Psoas muscle (tissue), 8 donors: ENCODE results near the gene FHDC1. TPM values are rescaled to one million over a fixed set of nuclear protein-coding genes. Genes with fewer than 3 reads are reported as not detected.

Experiments
- ATAC-seq, 4 donors: fragments of 200-7000 bp; cut with Tn5 transposase; one replicate each; pipeline ENCODE4 v1.9.1; 2020; ENCODE audit warnings: moderate library complexity in 3 of 4, mild to moderate bottlenecking in 2 of 4
- DNase-seq, 2 donors: peaks; one replicate each; pipeline ENCODE4 v3.0.0-alpha.2; 2020
- H3K27ac ChIP-seq: fragments of 200-600 bp; one replicate; pipeline ENCODE4 v1.8.0; 2022
- H3K27me3 ChIP-seq, 3 donors: fragments of 200-600 bp in 1 of 3; one replicate each; pipeline versions ENCODE4 v1.6.1 to v1.8.0; 2013 to 2022; ENCODE audit warnings: low read length in 2 of 3, mild to moderate bottlenecking in 2 of 3, moderate library complexity in 1 of 3; ENCODE audit not compliant: insufficient read depth in 3 of 3
- H3K36me3 ChIP-seq, 2 donors: fragments of 200-600 bp in 1 of 2; one replicate each; pipeline versions ENCODE4 v1.6.1 to v1.8.0; 2013 to 2022; ENCODE audit warnings: low read depth in 1 of 2, mild to moderate bottlenecking in 1 of 2, moderate library complexity in 1 of 2; ENCODE audit not compliant: insufficient read depth in 1 of 2
- H3K4me1 ChIP-seq: fragments of 200-600 bp; one replicate; pipeline ENCODE4 v1.8.0; 2022
- H3K4me3 ChIP-seq: fragments of 200-600 bp; one replicate; pipeline ENCODE4 v1.8.0; 2022; ENCODE audit warnings: mild to moderate bottlenecking
- H3K9me3 ChIP-seq: fragments of 200-600 bp; one replicate; pipeline ENCODE4 v1.8.0; 2022
- WGBS, 3 donors: extraction: QIAGEN DNeasy Blood & Tissue Kit; methylation state at CpG; one replicate each; pipeline versions ENCODE4 v1.1.6 to v1.1.7; 2013; 5-methylcytosine and 5-hydroxymethylcytosine counted together
- intact Hi-C, 2 donors: fragments of 100-400 bp; cut with DNase I; formaldehyde crosslinking; loops; one replicate each; pipeline versions ENCODE4 v1.11.0 to v1.14.2; 2022
- polyA plus RNA-seq, 3 donors: library from polyadenylated mRNA; stranded (reverse); fragments of 200-250 nt; gene quantifications; one replicate each; pipeline ENCODE4 v1.2.3, GENCODE V29; 2013
- total RNA-seq, 4 donors: library from RNA; stranded (reverse); fragmentation: NEBNext Ultra II Directional in 2 of 4; extraction: Animal tissue kit (Norgen Biotek cat#: 25700) in 2 of 4; gene quantifications; one replicate each; pipeline versions ENCODE4 v1.2.1 to v1.2.4, GENCODE V29; 2021 to 2023
- TF ChIP-seq, protein P1 (sequence below): fragments of 200-600 bp; IDR thresholded peaks from one replicate; pipeline ENCODE4 v1.8.0; 2022; ENCODE audit warnings: antibody characterized with exemption
- donor health status: healthy with polysubstance abuse.
- donor health status: DM: no; HTN: no; CAD: no; lungs with moderate emphysema.
- donor health status: Bipolar disorder and iron deficiency.
- donor health status: healthy.
- donor health status: DM: yes; HTN: yes; CAD: no.
- donor health status: DM: no; HTN: no; CAD: no.
- donor health status: DM: no; HTN: no; CAD: no.
- donor health status: DM: yes; HTN: yes; CAD: no.

Gene FHDC1
- total and polyA plus RNA-seq, 7 donors = 0.27 to 2.8 (median 0.38) TPM

DNA sequence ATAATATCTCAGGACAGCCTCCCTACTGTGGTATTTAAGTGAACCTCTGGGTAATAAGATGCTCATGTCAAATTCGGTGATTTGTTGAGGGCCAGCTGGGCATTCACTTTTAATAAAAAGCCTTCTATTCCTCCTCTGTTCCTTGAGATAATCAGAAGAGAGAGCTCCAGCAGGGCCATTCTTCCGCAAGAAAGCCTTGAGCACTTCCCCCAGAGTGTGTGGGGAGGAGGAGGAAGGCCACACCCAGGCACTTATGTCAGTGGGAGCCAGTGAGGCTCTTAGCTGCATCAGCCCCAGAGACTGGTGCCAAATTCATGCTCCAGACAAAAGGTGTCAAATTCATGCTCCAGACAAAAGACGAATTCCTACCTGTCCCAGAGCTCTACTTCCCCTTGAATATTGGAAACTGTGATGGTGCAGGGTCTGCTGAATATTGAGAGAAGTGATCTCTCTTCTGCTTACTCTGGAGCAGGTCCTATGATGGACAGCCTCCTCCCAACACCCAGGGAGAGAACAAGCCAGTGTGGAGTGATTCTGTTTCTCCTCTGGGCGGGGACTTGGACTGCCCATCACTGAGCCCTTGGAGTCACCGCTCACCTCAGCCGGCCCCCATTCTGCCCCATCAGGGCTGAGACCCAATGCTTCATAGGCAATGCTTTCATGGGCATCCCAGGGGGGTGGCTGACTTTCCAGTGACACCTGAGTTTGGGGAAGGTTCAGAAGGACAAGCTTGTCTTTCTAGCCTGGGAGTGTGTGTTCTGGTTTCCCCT lies 68.1 kb downstream of the FHDC1 start:
- H3K27ac ChIP-seq = no peak overlapping the region
- H3K4me3 ChIP-seq = no peak overlapping the region
- no peak for ATAC-seq
- intact Hi-C loops = no loop called here
- H3K36me3 ChIP-seq = no peaks in the 10 kb centered on the region
- 61 to 71% (median 66%) methylated on average over 6 of the region's 6 CpGs for WGBS, 3 donors
- H3K9me3 ChIP-seq = no peaks in the 10 kb centered on the region
- DNase-seq = no peak
- no peaks in the 10 kb centered on the region for H3K4me1 ChIP-seq
- no peaks in the 10 kb centered on the region for H3K27me3 ChIP-seq
- TF ChIP-seq, protein P1, sequence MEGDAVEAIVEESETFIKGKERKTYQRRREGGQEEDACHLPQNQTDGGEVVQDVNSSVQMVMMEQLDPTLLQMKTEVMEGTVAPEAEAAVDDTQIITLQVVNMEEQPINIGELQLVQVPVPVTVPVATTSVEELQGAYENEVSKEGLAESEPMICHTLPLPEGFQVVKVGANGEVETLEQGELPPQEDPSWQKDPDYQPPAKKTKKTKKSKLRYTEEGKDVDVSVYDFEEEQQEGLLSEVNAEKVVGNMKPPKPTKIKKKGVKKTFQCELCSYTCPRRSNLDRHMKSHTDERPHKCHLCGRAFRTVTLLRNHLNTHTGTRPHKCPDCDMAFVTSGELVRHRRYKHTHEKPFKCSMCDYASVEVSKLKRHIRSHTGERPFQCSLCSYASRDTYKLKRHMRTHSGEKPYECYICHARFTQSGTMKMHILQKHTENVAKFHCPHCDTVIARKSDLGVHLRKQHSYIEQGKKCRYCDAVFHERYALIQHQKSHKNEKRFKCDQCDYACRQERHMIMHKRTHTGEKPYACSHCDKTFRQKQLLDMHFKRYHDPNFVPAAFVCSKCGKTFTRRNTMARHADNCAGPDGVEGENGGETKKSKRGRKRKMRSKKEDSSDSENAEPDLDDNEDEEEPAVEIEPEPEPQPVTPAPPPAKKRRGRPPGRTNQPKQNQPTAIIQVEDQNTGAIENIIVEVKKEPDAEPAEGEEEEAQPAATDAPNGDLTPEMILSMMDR = no peak

- TF ChIP-seq, protein P1 = no peak
- Histone ChIP-seq H3K27me3 (no peaks in the 10 kb centered on the region), H3K4me3 (no peak overlapping the region), H3K27ac (no peak overlapping the region), H3K9me3 (no peaks in the 10 kb centered on the region), H3K4me1 (no peaks in the 10 kb centered on the region), H3K36me3 (no peaks in the 10 kb centered on the region)
- 57 to 61% (median 58%) methylated on average over 8 of the region's 8 CpGs for WGBS, 3 donors
- intact Hi-C loops = no loop called here
- ATAC-seq = no peak
- DNase-seq = no peak
Measured at GRCh38 chr4:153005899-153006381, 69.8 kb downstream of the FHDC1 start.

DNA sequence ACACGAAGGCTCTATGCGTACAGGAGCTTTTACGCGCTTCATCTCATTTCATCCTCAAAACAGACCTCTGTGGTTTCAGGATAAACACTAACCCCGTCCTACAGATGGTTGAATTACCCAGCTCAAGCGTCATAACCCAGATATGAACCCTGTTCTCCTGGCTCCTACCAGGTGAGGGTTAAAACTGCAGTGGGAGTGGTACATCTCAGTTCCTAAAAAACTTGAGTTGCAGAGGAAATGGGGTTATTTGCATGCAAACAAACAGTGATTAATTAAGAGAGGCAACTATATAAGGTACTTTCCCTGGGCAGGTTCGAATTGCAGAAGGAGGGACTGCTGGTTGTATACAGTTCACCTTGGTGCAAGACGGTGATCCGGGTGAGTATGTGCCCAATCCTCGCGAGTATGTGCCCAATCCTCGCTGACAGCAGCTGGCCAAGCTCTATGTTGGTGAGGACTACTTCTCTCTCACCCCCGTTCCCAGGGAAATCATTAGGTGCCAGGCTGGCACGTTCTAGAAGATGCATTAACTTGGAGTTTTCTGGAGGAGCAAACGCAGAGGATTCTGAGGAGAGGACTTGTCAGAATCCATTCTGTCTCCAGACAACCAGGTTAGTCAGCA lies 72.6 kb downstream of the FHDC1 start:
- intact Hi-C loops = no loop called here
- ATAC-seq = no peak
- no peak overlapping the region for H3K4me3 ChIP-seq
- WGBS, 3 donors = 76 to 83% (median 80%) methylated on average over 15 of the region's 15 CpGs
- no peaks in the 10 kb centered on the region for H3K9me3 ChIP-seq
- H3K36me3 ChIP-seq = no peaks in the 10 kb centered on the region
- TF ChIP-seq, protein P1 = no peak
- no peaks in the 10 kb centered on the region for H3K4me1 ChIP-seq
- no peaks in the 10 kb centered on the region for H3K27me3 ChIP-seq
- H3K27ac ChIP-seq = no peak overlapping the region
- DNase-seq = no peak

GRCh38 chr4:153010146-153010545 lies 74.0 kb downstream of the FHDC1 start:
- TF ChIP-seq, protein P1 = no peak
- no peaks in the 10 kb centered on the region for H3K36me3 ChIP-seq
- no peaks in the 10 kb centered on the region for H3K27me3 ChIP-seq
- no peaks in the 10 kb centered on the region for H3K9me3 ChIP-seq
- no peak overlapping the region for H3K27ac ChIP-seq
- DNase-seq (no peak), ATAC-seq (no peak)
- H3K4me1 ChIP-seq = no peaks in the 10 kb centered on the region
- no peak overlapping the region for H3K4me3 ChIP-seq
- intact Hi-C loops = no loop called here
- 76 to 83% (median 77%) methylated on average over 3 of the region's 3 CpGs for WGBS, 3 donors
